ENCODE data around the gene ATP6V0B.

Gene ATP6V0B

GRCh38 chr1:43962324-43962723 is 12.4 kb upstream of the ATP6V0B start:
- no peak overlapping the region for H3K4me3 ChIP-seq (ENCODE audit: low read depth in 1 of 2, low read length in 1 of 2)
- peaks cover 21 to 35% of the 10 kb centered on the region in 2 experiments for H3K4me1 ChIP-seq (ENCODE audit: control insufficient read depth in 1 of 2, insufficient read depth in 1 of 2, low read depth in 1 of 2, low read length in 1 of 2)
- no peak overlapping the region for H3K27ac ChIP-seq
- H3K9me3 ChIP-seq = no peaks in the 10 kb centered on the region
- TF ChIP-seq, protein P1, sequence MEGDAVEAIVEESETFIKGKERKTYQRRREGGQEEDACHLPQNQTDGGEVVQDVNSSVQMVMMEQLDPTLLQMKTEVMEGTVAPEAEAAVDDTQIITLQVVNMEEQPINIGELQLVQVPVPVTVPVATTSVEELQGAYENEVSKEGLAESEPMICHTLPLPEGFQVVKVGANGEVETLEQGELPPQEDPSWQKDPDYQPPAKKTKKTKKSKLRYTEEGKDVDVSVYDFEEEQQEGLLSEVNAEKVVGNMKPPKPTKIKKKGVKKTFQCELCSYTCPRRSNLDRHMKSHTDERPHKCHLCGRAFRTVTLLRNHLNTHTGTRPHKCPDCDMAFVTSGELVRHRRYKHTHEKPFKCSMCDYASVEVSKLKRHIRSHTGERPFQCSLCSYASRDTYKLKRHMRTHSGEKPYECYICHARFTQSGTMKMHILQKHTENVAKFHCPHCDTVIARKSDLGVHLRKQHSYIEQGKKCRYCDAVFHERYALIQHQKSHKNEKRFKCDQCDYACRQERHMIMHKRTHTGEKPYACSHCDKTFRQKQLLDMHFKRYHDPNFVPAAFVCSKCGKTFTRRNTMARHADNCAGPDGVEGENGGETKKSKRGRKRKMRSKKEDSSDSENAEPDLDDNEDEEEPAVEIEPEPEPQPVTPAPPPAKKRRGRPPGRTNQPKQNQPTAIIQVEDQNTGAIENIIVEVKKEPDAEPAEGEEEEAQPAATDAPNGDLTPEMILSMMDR (IDR thresholded peaks at IDR 0.05) = no peak
- peaks cover 58% of the 10 kb centered on the region for H3K36me3 ChIP-seq
- H3K27me3 ChIP-seq = no peaks in the 10 kb centered on the region

DNA sequence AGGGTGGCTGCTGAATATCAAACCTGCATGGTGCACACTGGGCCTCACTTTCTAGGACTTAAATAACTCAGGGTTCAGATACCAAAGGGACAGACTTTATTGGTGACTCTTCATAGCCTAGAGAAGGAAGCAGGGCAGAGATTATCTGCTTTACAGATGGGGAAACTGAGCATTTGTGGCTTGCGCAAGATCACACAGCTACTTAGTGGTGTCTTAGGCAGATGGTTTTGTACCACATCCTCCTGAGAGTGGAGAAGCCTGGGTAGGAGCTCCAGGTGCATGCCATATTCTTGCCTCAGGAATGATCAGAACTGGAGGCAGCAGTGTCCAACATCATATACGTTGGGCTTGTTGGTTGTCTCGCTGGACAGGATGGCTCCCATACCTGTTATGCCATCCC is 11.8 kb upstream of the ATP6V0B start:
- H3K27ac ChIP-seq = no peak overlapping the region
- H3K4me3 ChIP-seq (ENCODE audit: low read depth in 1 of 2, low read length in 1 of 2) = no peak overlapping the region
- peaks cover 54% of the 10 kb centered on the region for H3K36me3 ChIP-seq
- TF ChIP-seq, protein P1 (IDR thresholded peaks at IDR 0.05) = no peak
- no peaks in the 10 kb centered on the region for H3K27me3 ChIP-seq
- no peaks in the 10 kb centered on the region for H3K9me3 ChIP-seq
- H3K4me1 ChIP-seq (ENCODE audit: control insufficient read depth in 1 of 2, insufficient read depth in 1 of 2, low read depth in 1 of 2, low read length in 1 of 2) = peaks cover 16 to 28% of the 10 kb centered on the region in 2 experiments

DNA sequence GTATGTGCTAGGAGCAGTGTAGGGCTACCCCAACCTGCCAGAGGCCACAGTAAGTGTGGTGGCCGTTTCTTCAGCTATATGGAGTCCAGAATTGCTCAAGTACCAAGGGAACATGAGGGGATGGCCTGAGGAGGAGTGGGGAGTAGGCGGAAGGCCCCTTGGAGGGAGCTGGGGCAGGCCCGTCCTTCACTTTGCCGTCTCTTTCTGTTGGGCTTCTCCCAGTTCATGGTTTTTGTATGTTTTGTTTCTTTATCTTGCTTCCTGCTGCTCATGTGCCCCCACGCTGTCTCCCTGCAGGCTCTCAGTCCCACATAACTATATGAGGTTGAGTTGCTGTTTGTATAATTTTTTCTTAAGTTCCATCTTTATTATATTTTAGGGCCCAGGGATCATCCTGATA is 10.9 kb upstream of the ATP6V0B start:
- no peak overlapping the region for H3K27ac ChIP-seq
- H3K27me3 ChIP-seq = no peaks in the 10 kb centered on the region
- no peaks in the 10 kb centered on the region for H3K9me3 ChIP-seq
- peaks cover 16 to 25% of the 10 kb centered on the region in 2 experiments for H3K4me1 ChIP-seq (ENCODE audit: control insufficient read depth in 1 of 2, insufficient read depth in 1 of 2, low read depth in 1 of 2, low read length in 1 of 2)
- TF ChIP-seq, protein P1 (IDR thresholded peaks at IDR 0.05) = no peak
- no peak overlapping the region for H3K4me3 ChIP-seq (ENCODE audit: low read depth in 1 of 2, low read length in 1 of 2)
- peaks cover 49% of the 10 kb centered on the region for H3K36me3 ChIP-seq

DNA sequence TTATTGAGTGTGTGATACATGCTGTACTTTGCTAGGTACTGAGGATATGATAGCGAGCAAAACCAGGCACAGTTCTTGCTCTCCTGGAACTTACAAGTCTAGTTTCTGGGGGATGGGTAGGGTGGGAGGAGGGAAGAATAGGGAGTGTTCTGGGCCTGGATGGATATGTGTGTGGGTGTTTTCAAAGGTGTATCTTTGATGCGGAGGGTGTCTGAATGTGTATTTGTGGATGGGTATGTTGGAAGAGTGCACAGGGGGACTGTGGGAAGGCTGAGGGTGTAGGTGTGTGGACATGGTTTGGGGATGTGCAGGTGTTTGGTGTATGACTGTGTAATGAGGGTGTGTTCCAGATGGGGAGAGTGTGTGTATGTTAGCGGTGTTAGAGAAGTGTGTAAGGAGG is 9.4 kb upstream of the ATP6V0B start:
- TF ChIP-seq, protein P1 (IDR thresholded peaks at IDR 0.05) = no peak
- Histone ChIP-seq H3K36me3 (peaks cover 37% of the 10 kb centered on the region), H3K9me3 (no peaks in the 10 kb centered on the region), H3K27ac (no peak overlapping the region), H3K27me3 (no peaks in the 10 kb centered on the region), H3K4me3 (ENCODE audit: low read depth in 1 of 2, low read length in 1 of 2) (no peak overlapping the region), H3K4me1 (ENCODE audit: control insufficient read depth in 1 of 2, insufficient read depth in 1 of 2, low read depth in 1 of 2, low read length in 1 of 2) (peaks cover 28 to 37% of the 10 kb centered on the region in 2 experiments)

GRCh38 chr1:43968348-43968948 is 6.3 kb upstream of the ATP6V0B start:
- TF ChIP-seq, protein P1 (IDR thresholded peaks at IDR 0.05) = no peak
- Histone ChIP-seq H3K27me3 (no peaks in the 10 kb centered on the region), H3K4me1 (ENCODE audit: control insufficient read depth in 1 of 2, insufficient read depth in 1 of 2, low read depth in 1 of 2, low read length in 1 of 2) (peaks cover 29 to 34% of the 10 kb centered on the region in 2 experiments), H3K4me3 (ENCODE audit: low read depth in 1 of 2, low read length in 1 of 2) (no peak overlapping the region), H3K9me3 (no peaks in the 10 kb centered on the region), H3K36me3 (peaks cover 13% of the 10 kb centered on the region), H3K27ac (no peak overlapping the region)

Data from neutrophil (primary cell).